ENCODE results near the gene TNKS1BP1. TPM values are rescaled to one million over a fixed set of nuclear protein-coding genes. Genes with fewer than 3 reads are reported as not detected.

The TNKS1BP1 gene
- total and polyA plus RNA-seq, 8 donors: 63.4 to 172 (median 80.8) TPM

GRCh38 chr11:57323855-57324153, 948 bp downstream of the TNKS1BP1 start:
- no peak for ATAC-seq
- Histone ChIP-seq H3K36me3 (peaks cover 0 to 14% (median 4%) of the 10 kb centered on the region in 3 donors), H3K27me3 (no peaks in the 10 kb centered on the region), H3K9me3 (no peaks in the 10 kb centered on the region), H3K27ac (peak overlapping the region; percentile 88 to 96 (median 90)), H3K4me1 (peaks cover 22 to 53% (median 32%) of the 10 kb centered on the region in 3 donors), H3K4me3 (peak overlapping the region; percentile 59 to 76 (median 72))
- WGBS, 2 donors: 7 to 15% methylated on average over 9 of the region's 9 CpGs
- intact Hi-C loops (cut with DNase I): no loop called here
- TF ChIP-seq CTCF (IDR thresholded peaks at IDR 0.05): no peak
- DNase-seq: peak in 1 of 6 donors; percentile 53
- FAIRE-seq: no peak

GRCh38 chr11:57323167-57323854, 1.4 kb downstream of the TNKS1BP1 start:
- Histone ChIP-seq H3K36me3 (peaks cover 0 to 14% (median 4%) of the 10 kb centered on the region in 3 donors), H3K27me3 (no peaks in the 10 kb centered on the region), H3K27ac (peak overlapping the region; percentile 88 to 96 (median 90)), H3K4me3 (peak overlapping the region; percentile 59 to 76 (median 72)), H3K9me3 (no peaks in the 10 kb centered on the region), H3K4me1 (peaks cover 26 to 58% (median 36%) of the 10 kb centered on the region in 3 donors)
- WGBS, 2 donors: 50 to 54% methylated on average over 3 of the region's 3 CpGs
- DNase-seq (peak in 2 of 6 donors; percentile 38 to 39), ATAC-seq (no peak), FAIRE-seq (no peak)
- no peak for TF ChIP-seq CTCF (IDR thresholded peaks at IDR 0.05)
- intact Hi-C loops (cut with DNase I): no loop called here

DNA sequence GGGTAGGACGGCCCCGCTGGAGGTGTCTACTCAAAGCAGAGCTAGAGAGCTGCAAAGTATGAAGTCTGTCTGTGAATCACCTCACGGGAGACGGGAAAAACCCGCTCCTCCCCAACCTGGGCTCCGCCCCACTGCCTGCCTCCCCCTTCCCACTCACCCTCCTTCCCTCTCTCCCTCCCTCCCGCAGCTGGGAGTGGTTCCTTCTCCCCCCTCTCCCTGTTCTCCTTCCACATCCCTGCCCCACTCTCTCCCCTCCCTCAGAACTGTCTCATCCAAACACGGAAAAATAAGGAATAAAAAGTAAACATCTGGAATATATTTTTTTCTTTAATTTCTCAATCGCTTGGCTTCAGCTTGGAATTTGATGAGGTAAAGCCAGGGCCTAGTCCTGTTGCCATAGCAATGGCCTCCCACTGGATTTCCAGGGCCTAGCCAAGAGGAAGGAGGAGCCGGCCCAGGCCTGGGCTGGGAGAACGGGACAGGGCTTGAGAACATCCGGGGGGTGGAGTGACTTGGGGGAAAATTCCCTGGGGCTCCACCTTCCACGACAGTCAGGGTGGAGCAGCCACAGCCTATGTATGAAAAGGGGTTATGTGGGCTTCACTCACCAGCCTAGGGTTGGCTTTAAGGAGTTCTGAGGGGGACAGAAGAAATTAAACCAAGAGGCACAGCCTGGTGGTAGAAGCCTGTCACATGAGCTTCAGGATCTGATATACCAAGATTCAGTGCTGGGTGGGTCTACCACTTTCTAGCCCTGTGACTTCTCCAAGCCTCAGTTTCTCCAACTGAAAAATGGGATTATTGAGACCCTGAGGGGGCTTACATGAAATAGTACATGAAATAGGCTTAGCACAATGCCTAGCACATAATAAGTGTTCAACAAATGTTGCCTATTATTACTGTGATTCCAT, 2.2 kb downstream of the TNKS1BP1 start:
- DNase-seq (peak; percentile 84 to 95 (median 94)), FAIRE-seq (peak; percentile 66), ATAC-seq (peak; percentile 67 to 75 (median 72))
- peaks cover 34 to 66% (median 44%) of the 10 kb centered on the region in 3 donors for H3K4me1 ChIP-seq
- 3 to 5% methylated on average over 13 of the region's 13 CpGs for WGBS, 2 donors
- H3K4me3 ChIP-seq: peak overlapping the region in 2 of 4 donors; percentile 75 to 76
- H3K27ac ChIP-seq: peak overlapping the region; percentile 74 to 96 (median 88)
- H3K36me3 ChIP-seq: peaks cover 0 to 17% (median 2%) of the 10 kb centered on the region in 3 donors
- no peaks in the 10 kb centered on the region for H3K27me3 ChIP-seq
- H3K9me3 ChIP-seq: no peaks in the 10 kb centered on the region
- intact Hi-C loops (cut with DNase I): no loop called here
- TF ChIP-seq CTCF (IDR thresholded peaks at IDR 0.05): no peak

- Histone ChIP-seq H3K27ac (peak overlapping the region; percentile 74 to 96 (median 88)), H3K9me3 (no peaks in the 10 kb centered on the region), H3K4me3 (peak overlapping the region in 2 of 4 donors; percentile 75 to 76), H3K4me1 (peaks cover 35 to 69% (median 52%) of the 10 kb centered on the region in 3 donors), H3K36me3 (peaks cover 0 to 19% (median 9%) of the 10 kb centered on the region in 3 donors), H3K27me3 (no peaks in the 10 kb centered on the region)
- WGBS, 2 donors: 14 to 21% methylated on average over 6 of the region's 6 CpGs
- intact Hi-C loops (cut with DNase I): no loop called here
- FAIRE-seq (no peak), DNase-seq (peak in 4 of 6 donors; percentile 39 to 69 (median 60)), ATAC-seq (no peak)
- no peak for TF ChIP-seq CTCF (IDR thresholded peaks at IDR 0.05)
Observed at GRCh38 chr11:57321388-57322255, 3.1 kb downstream of the TNKS1BP1 start.

Measured in pancreas (tissue), 10 donors.